ENCODE measurements around the gene TEP1.

- no peak for TF ChIP-seq POLR2AphosphoS5 (IDR thresholded peaks at IDR 0.05; ENCODE audit: low read depth, low read length)
- TF ChIP-seq CTCF (IDR thresholded peaks at IDR 0.05): no peak
Measured at GRCh38 chr14:20346713-20347112, 66.6 kb downstream of the TEP1 start.
